ENCODE measurements around the gene SLC35C1. TPM values are rescaled to one million over a fixed set of nuclear protein-coding genes. Genes with fewer than 3 reads are reported as not detected.
A peak's percentile ranks its signal among the peaks of the same experiment; 100 is the strongest.

SLC35C1 gene
- total RNA-seq, 2 experiments from 2014 or later = 5.6 to 6.5 TPM

GRCh38 chr11:45852712-45853101, 47.8 kb downstream of the SLC35C1 start:
- no peak overlapping the region for H3K4me3 Mint-ChIP-seq
- peaks cover 3% of the 10 kb centered on the region for H3K36me3 Mint-ChIP-seq (ENCODE audit: low read depth)
- CTCF ChIA-PET = interaction anchor here (1.0 to 2.0 kb wide), 2 partner anchors 10 kb away, joined by 3 to 5 read pairs; no protein-coding TSS in a partner anchor
- H3K9me3 Mint-ChIP-seq = no peaks in the 10 kb centered on the region
- peak; percentile 16 for DNase-seq
- no peaks in the 10 kb centered on the region for H3K27me3 Mint-ChIP-seq (ENCODE audit: low read depth)
- intact Hi-C loops (cut with micrococcal nuclease) = no loop called here
- H3K27ac Mint-ChIP-seq = no peak overlapping the region
- H3K4me1 Mint-ChIP-seq (ENCODE audit: low read depth) = peaks cover 38% of the 10 kb centered on the region

- Mint-ChIP-seq H3K4me3 (no peak overlapping the region), H3K4me1 (ENCODE audit: low read depth) (peaks cover 34% of the 10 kb centered on the region), H3K9me3 (no peaks in the 10 kb centered on the region), H3K27ac (no peak overlapping the region), H3K27me3 (ENCODE audit: low read depth) (no peaks in the 10 kb centered on the region), H3K36me3 (ENCODE audit: low read depth) (peaks cover 6% of the 10 kb centered on the region)
- DNase-seq = no peak
- intact Hi-C loops (cut with micrococcal nuclease) = no loop called here
- CTCF ChIA-PET = interaction anchor here (0.6 to 1.0 kb wide), 2 partner anchors 11 to 220 kb away, joined by 3 read pairs; no protein-coding TSS in a partner anchor
Observed at GRCh38 chr11:45853332-45854219, 48.6 kb downstream of the SLC35C1 start.

- intact Hi-C loops (cut with micrococcal nuclease) = no loop called here
- no peak overlapping the region for H3K27ac Mint-ChIP-seq
- H3K9me3 Mint-ChIP-seq = no peaks in the 10 kb centered on the region
- CTCF ChIA-PET = interaction anchor here (0.7 to 1.6 kb wide), 2 partner anchors 10 to 110 kb away, joined by 3 read pairs; no protein-coding TSS in a partner anchor
- H3K36me3 Mint-ChIP-seq (ENCODE audit: low read depth) = peaks cover 9% of the 10 kb centered on the region
- DNase-seq = no peak
- H3K4me3 Mint-ChIP-seq = no peak overlapping the region
- peaks cover 19% of the 10 kb centered on the region for H3K4me1 Mint-ChIP-seq (ENCODE audit: low read depth)
- H3K27me3 Mint-ChIP-seq (ENCODE audit: low read depth) = no peaks in the 10 kb centered on the region
Observed at GRCh38 chr11:45855308-45855707, 50.4 kb downstream of the SLC35C1 start.

GRCh38 chr11:45856044-45856468, 51.1 kb downstream of the SLC35C1 start:
- Mint-ChIP-seq H3K4me3 (no peak overlapping the region), H3K36me3 (ENCODE audit: low read depth) (peaks cover 12% of the 10 kb centered on the region), H3K4me1 (ENCODE audit: low read depth) (peaks cover 14% of the 10 kb centered on the region), H3K27me3 (ENCODE audit: low read depth) (no peaks in the 10 kb centered on the region), H3K27ac (no peak overlapping the region), H3K9me3 (no peaks in the 10 kb centered on the region)
- intact Hi-C loops (cut with micrococcal nuclease) = no loop called here
- DNase-seq = no peak
- CTCF ChIA-PET = interaction anchor here (1.6 kb wide), 1 partner anchor 10 kb away, joined by 3 read pairs; no protein-coding TSS in a partner anchor

- no peaks in the 10 kb centered on the region for H3K27me3 Mint-ChIP-seq (ENCODE audit: low read depth)
- H3K9me3 Mint-ChIP-seq = no peaks in the 10 kb centered on the region
- CTCF ChIA-PET = interaction anchor here (0.7 to 0.8 kb wide), 2 partner anchors 15 to 16 kb away, joined by 3 to 4 read pairs; no protein-coding TSS in a partner anchor
- no peak overlapping the region for H3K27ac Mint-ChIP-seq
- H3K36me3 Mint-ChIP-seq (ENCODE audit: low read depth) = peaks cover 21% of the 10 kb centered on the region
- DNase-seq = no peak
- H3K4me1 Mint-ChIP-seq (ENCODE audit: low read depth) = peaks cover 2% of the 10 kb centered on the region
- intact Hi-C loops (cut with micrococcal nuclease) = no loop called here
- H3K4me3 Mint-ChIP-seq = no peak overlapping the region
Observed at GRCh38 chr11:45857961-45858474, 53.1 kb downstream of the SLC35C1 start.

- Mint-ChIP-seq H3K27me3 (ENCODE audit: low read depth) (no peaks in the 10 kb centered on the region), H3K36me3 (ENCODE audit: low read depth) (peaks cover 25% of the 10 kb centered on the region), H3K27ac (no peak overlapping the region), H3K4me1 (ENCODE audit: low read depth) (peaks cover 2% of the 10 kb centered on the region), H3K4me3 (no peak overlapping the region), H3K9me3 (no peaks in the 10 kb centered on the region)
- intact Hi-C loops (cut with micrococcal nuclease) = no loop called here
- no peak for DNase-seq
- CTCF ChIA-PET = interaction anchor here (0.7 to 4.7 kb wide), 2 partner anchors 14 to 16 kb away, joined by 4 to 29 read pairs; no protein-coding TSS in a partner anchor
Observed at GRCh38 chr11:45858751-45859398, 53.9 kb downstream of the SLC35C1 start.

- no peak for DNase-seq
- Mint-ChIP-seq H3K4me3 (no peak overlapping the region), H3K4me1 (ENCODE audit: low read depth) (peaks cover 2% of the 10 kb centered on the region), H3K9me3 (no peaks in the 10 kb centered on the region), H3K27ac (no peak overlapping the region), H3K27me3 (ENCODE audit: low read depth) (no peaks in the 10 kb centered on the region), H3K36me3 (ENCODE audit: low read depth) (peaks cover 25% of the 10 kb centered on the region)
- CTCF ChIA-PET = interaction anchor here (1.4 to 4.7 kb wide), 2 partner anchors 9 to 13 kb away, joined by 3 to 29 read pairs; no protein-coding TSS in a partner anchor
- intact Hi-C loops (cut with micrococcal nuclease) = no loop called here
Observed at GRCh38 chr11:45859661-45860140, 54.8 kb downstream of the SLC35C1 start.

GRCh38 chr11:45860348-45860747, 55.4 kb downstream of the SLC35C1 start:
- intact Hi-C loops (cut with micrococcal nuclease) = no loop called here
- CTCF ChIA-PET = interaction anchor here (1.4 to 4.7 kb wide), 2 partner anchors 9 to 12 kb away, joined by 3 to 29 read pairs; no protein-coding TSS in a partner anchor
- H3K27me3 Mint-ChIP-seq (ENCODE audit: low read depth) = no peaks in the 10 kb centered on the region
- DNase-seq = no peak
- no peaks in the 10 kb centered on the region for H3K4me1 Mint-ChIP-seq (ENCODE audit: low read depth)
- H3K27ac Mint-ChIP-seq = no peak overlapping the region
- peaks cover 27% of the 10 kb centered on the region for H3K36me3 Mint-ChIP-seq (ENCODE audit: low read depth)
- no peak overlapping the region for H3K4me3 Mint-ChIP-seq
- no peaks in the 10 kb centered on the region for H3K9me3 Mint-ChIP-seq

GRCh38 chr11:45860764-45861510, 56.0 kb downstream of the SLC35C1 start:
- H3K4me1 Mint-ChIP-seq (ENCODE audit: low read depth) = no peaks in the 10 kb centered on the region
- intact Hi-C loops (cut with micrococcal nuclease) = no loop called here
- H3K4me3 Mint-ChIP-seq = no peak overlapping the region
- H3K36me3 Mint-ChIP-seq (ENCODE audit: low read depth) = peaks cover 27% of the 10 kb centered on the region
- DNase-seq = no peak
- CTCF ChIA-PET = interaction anchor here (1.4 to 4.7 kb wide), 3 partner anchors 10 to 104 kb away, joined by 3 to 29 read pairs (median 7); no protein-coding TSS in a partner anchor
- no peak overlapping the region for H3K27ac Mint-ChIP-seq
- no peaks in the 10 kb centered on the region for H3K9me3 Mint-ChIP-seq
- no peaks in the 10 kb centered on the region for H3K27me3 Mint-ChIP-seq (ENCODE audit: low read depth)

Data from activated naive CD4-positive, alpha-beta T cell treated with anti-CD3 and anti-CD28 coated beads for 36 hours (primary cell).